Activated CD4-positive, alpha-beta memory T cell treated with anti-CD3 and anti-CD28 coated beads, Interleukin-2, amount 10 ng/mL, durations not matched to agents 7 days and 5 days (primary cell): Measurements from ENCODE around the gene TMEM202. TPM values are rescaled to one million over a fixed set of nuclear protein-coding genes. Genes with fewer than 3 reads are reported as not detected.
"Not testable (repeated sequence)": the region's sequence is repeated elsewhere in the genome, so short reads cannot be mapped to it uniquely, and the experiment has no call there.

Experiments
- CTCF ChIA-PET: fragments of 350-600 bp; sonication (Branson Sonifier 250); formaldehyde crosslinking; loops from one replicate; lab custom pipeline; 2021; ENCODE audit warnings: antibody characterized with exemption, inconsistent platforms; lab: Charles Lee
- POLR2A ChIA-PET: fragments of 350-600 bp; sonication (Branson Sonifier 250); formaldehyde crosslinking; loops from one replicate; lab custom pipeline; 2021; ENCODE audit warnings: antibody characterized with exemption; lab: Charles Lee
- DNase-seq: peaks from one replicate; pipeline ENCODE4 v3.0.0-alpha.2; 2020
- H3K27ac Mint-ChIP-seq: one replicate; pipeline ENCODE4 v1.8.0; 2021; ENCODE audit warnings: mild to moderate bottlenecking, mixed read lengths
- H3K27me3 Mint-ChIP-seq: one replicate; pipeline ENCODE4 v1.8.0; 2021; ENCODE audit warnings: mixed read lengths
- H3K36me3 Mint-ChIP-seq: one replicate; pipeline ENCODE4 v1.8.0; 2021; ENCODE audit warnings: low read depth, mixed read lengths
- H3K4me1 Mint-ChIP-seq: one replicate; pipeline ENCODE4 v1.8.0; 2021; ENCODE audit warnings: mixed read lengths
- H3K4me3 Mint-ChIP-seq: one replicate; pipeline ENCODE4 v1.8.0; 2021; ENCODE audit warnings: mild to moderate bottlenecking, mixed read lengths
- H3K9me3 Mint-ChIP-seq: one replicate; pipeline ENCODE4 v1.8.0; 2021; ENCODE audit warnings: mixed read lengths
- total RNA-seq, 2 experiments: library from RNA; stranded (reverse); gene quantifications; one replicate each; pipeline ENCODE4 v1.2.3, GENCODE V29; 2021

TMEM202 gene
- total RNA-seq, 2 experiments from 2014 or later: not detected

DNA sequence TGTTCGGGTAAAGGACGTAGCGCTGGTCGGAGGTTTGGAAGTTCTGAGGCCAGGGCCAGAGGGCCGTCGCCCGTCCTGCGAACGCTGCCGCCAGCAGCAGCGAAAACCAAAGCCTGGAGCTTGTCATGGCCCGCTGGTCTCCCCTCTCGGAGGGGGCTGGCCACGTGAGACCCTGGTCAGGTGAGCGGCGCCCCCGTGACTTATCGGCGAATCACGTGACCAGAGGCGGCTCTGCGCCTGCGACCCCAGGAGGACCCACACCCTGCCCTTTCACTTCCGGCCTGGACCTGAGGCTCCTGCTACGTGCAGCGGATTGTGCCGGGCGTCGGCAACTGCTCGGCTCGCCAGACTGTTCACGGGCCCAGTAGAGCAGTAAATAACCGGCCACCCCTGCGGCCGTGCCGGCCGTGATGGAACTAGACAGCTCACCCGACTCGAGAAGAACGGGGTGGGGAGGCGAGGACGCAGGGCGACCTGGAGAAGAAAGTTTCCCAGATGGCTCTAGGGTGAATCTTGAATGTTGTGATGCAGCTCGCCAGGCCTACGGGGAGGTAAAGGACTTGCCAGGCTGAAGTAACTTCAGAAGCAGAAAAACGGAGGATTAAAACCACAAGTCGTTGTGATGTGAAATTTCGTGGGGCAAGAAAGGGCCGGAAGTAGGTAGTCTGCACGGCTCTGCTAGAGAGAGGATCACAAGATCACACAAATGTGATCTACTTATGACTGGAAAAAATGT, 22.1 kb upstream of the TMEM202 start, which contains the start of gene HEXA:
HEXA (minus strand) TSS at position 169 of the 736 bp plus-strand sequence; CDS start at position 127, 42 bp downstream.
- peak; percentile 98 for DNase-seq
- POLR2A ChIA-PET: interaction anchor here (0.6 to 5.0 kb wide), 22 partner anchors 8 to 407 kb away, joined by 3 to 72 read pairs (median 5); partner anchors contain the start of genes ARIH1, CELF6, GRAMD2A and PKM
- Mint-ChIP-seq H3K9me3 (no peaks in the 10 kb centered on the region), H3K4me3 (peak within 1 kb of the TSS; percentile 83), H3K27ac (peak within 1 kb of the TSS; percentile 92), H3K27me3 (no peaks in the 10 kb centered on the region), H3K4me1 (peaks cover 41% of the 10 kb centered on the region), H3K36me3 (peaks cover 12% of the 10 kb centered on the region)
- CTCF ChIA-PET: interaction anchor here (0.7 to 2.1 kb wide), 4 partner anchors 9 to 149 kb away, joined by 3 to 5 read pairs (median 4); no protein-coding TSS in a partner anchor

- ChIA-PET CTCF (no interaction called here), POLR2A (interaction anchor here (0.7 to 5.0 kb wide), 5 partner anchors 8 to 150 kb away, joined by 3 to 72 read pairs (median 21); partner anchors contain the start of gene ARIH1)
- Mint-ChIP-seq H3K9me3 (no peaks in the 10 kb centered on the region), H3K4me1 (peaks cover 41% of the 10 kb centered on the region), H3K27ac (no peak overlapping the region), H3K27me3 (no peaks in the 10 kb centered on the region), H3K36me3 (peaks cover 9% of the 10 kb centered on the region), H3K4me3 (no peak overlapping the region)
- DNase-seq: no peak
Observed at GRCh38 chr15:72377331-72377730, 20.8 kb upstream of the TMEM202 start.

- not testable (repeated sequence) for H3K9me3 Mint-ChIP-seq, H3K27ac Mint-ChIP-seq, H3K4me3 Mint-ChIP-seq, H3K36me3 Mint-ChIP-seq, H3K27me3 Mint-ChIP-seq, DNase-seq
- ChIA-PET CTCF (interaction anchor here (0.9 kb wide), 1 partner anchor 10 kb away, joined by 3 read pairs; no protein-coding TSS in a partner anchor), POLR2A (interaction anchor here (1.8 kb wide), 1 partner anchor 58 kb away, joined by 3 read pairs; no protein-coding TSS in a partner anchor)
- peaks cover 28% of the 10 kb centered on the region for H3K4me1 Mint-ChIP-seq
Observed at GRCh38 chr15:72379106-72379505, 19.0 kb upstream of the TMEM202 start.

- no peaks in the 10 kb centered on the region for H3K9me3 Mint-ChIP-seq
- ChIA-PET POLR2A (interaction anchor here (1.8 kb wide), 1 partner anchor 59 kb away, joined by 3 read pairs; no protein-coding TSS in a partner anchor), CTCF (interaction anchor here (0.9 kb wide), 1 partner anchor 9 kb away, joined by 3 read pairs; no protein-coding TSS in a partner anchor)
- peaks cover 9% of the 10 kb centered on the region for H3K27me3 Mint-ChIP-seq
- no peak overlapping the region for H3K4me3 Mint-ChIP-seq
- peaks cover 9% of the 10 kb centered on the region for H3K36me3 Mint-ChIP-seq
- H3K27ac Mint-ChIP-seq: no peak overlapping the region
- DNase-seq: no peak
- peaks cover 19% of the 10 kb centered on the region for H3K4me1 Mint-ChIP-seq
Observed at GRCh38 chr15:72379856-72380430, 18.2 kb upstream of the TMEM202 start.

DNA sequence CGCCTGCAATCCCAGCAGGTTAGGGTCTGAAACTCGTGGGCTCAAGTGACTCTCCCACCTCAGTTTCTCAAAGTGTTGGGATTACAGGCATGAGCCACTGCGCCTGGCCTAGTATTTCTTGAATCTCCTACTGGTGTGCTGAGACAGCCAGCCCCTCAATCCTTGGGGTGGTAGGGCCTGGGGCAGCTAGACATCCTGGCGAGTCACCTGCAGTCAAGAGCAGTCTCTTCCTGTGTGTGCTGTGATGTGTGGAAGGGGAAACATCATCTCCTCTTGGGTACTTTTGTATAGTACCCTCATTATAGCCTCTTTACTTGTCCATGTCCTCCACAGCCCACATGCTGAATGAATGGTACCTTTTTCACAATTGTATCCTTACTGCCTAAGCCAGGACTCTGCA, 17.4 kb upstream of the TMEM202 start:
- POLR2A ChIA-PET: no interaction called here
- no peak for DNase-seq
- H3K4me3 Mint-ChIP-seq: no peak overlapping the region
- H3K9me3 Mint-ChIP-seq: no peaks in the 10 kb centered on the region
- CTCF ChIA-PET: no interaction called here
- no peak overlapping the region for H3K27ac Mint-ChIP-seq
- peaks cover 12% of the 10 kb centered on the region for H3K27me3 Mint-ChIP-seq
- H3K4me1 Mint-ChIP-seq: peaks cover 11% of the 10 kb centered on the region
- H3K36me3 Mint-ChIP-seq: peaks cover 6% of the 10 kb centered on the region

- no peak for DNase-seq
- ChIA-PET CTCF (interaction anchor here (0.8 to 1.9 kb wide), 4 partner anchors 13 to 149 kb away, joined by 3 to 5 read pairs (median 3); no protein-coding TSS in a partner anchor), POLR2A (no interaction called here)
- H3K4me3 Mint-ChIP-seq: no peak overlapping the region
- H3K9me3 Mint-ChIP-seq: no peaks in the 10 kb centered on the region
- no peaks in the 10 kb centered on the region for H3K4me1 Mint-ChIP-seq
- H3K27me3 Mint-ChIP-seq: peaks cover 12% of the 10 kb centered on the region
- no peaks in the 10 kb centered on the region for H3K36me3 Mint-ChIP-seq
- no peak overlapping the region for H3K27ac Mint-ChIP-seq
Observed at GRCh38 chr15:72382146-72382545, 16.0 kb upstream of the TMEM202 start.

DNA sequence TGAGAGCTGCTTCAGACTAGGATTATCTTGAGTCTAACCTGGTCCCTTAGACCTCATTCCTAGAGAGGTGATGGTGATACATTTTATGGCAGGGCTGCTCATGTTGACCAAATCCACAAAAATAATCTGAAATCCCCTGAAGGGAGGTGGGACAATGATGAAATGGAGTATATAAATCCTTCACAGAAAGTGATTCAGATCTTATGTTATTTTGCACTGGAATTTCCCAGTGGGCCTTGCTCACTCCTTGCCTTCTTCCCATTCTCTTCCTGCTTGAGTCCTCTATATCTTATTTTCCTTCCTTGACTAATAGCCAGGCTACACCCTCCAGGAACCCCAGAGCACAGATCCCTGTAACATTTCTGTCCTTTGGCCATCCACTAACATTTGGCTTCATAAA, 10.4 kb upstream of the TMEM202 start:
- CTCF ChIA-PET: interaction anchor here (0.5 kb wide), 1 partner anchor 216 kb away, joined by 3 read pairs; no protein-coding TSS in a partner anchor
- Mint-ChIP-seq H3K9me3 (no peaks in the 10 kb centered on the region), H3K27ac (no peak overlapping the region), H3K4me1 (no peaks in the 10 kb centered on the region), H3K27me3 (peaks cover 18% of the 10 kb centered on the region), H3K4me3 (no peak overlapping the region), H3K36me3 (no peaks in the 10 kb centered on the region)
- no peak for DNase-seq
- POLR2A ChIA-PET: no interaction called here

GRCh38 chr15:72389231-72389630, 8.9 kb upstream of the TMEM202 start:
- H3K4me3 Mint-ChIP-seq: no peak overlapping the region
- no peak overlapping the region for H3K27ac Mint-ChIP-seq
- CTCF ChIA-PET: interaction anchor here (0.8 kb wide), 1 partner anchor 10 kb away, joined by 3 read pairs; no protein-coding TSS in a partner anchor
- no peaks in the 10 kb centered on the region for H3K9me3 Mint-ChIP-seq
- H3K36me3 Mint-ChIP-seq: no peaks in the 10 kb centered on the region
- no peak for DNase-seq
- POLR2A ChIA-PET: no interaction called here
- H3K27me3 Mint-ChIP-seq: peaks cover 16% of the 10 kb centered on the region
- H3K4me1 Mint-ChIP-seq: no peaks in the 10 kb centered on the region

DNA sequence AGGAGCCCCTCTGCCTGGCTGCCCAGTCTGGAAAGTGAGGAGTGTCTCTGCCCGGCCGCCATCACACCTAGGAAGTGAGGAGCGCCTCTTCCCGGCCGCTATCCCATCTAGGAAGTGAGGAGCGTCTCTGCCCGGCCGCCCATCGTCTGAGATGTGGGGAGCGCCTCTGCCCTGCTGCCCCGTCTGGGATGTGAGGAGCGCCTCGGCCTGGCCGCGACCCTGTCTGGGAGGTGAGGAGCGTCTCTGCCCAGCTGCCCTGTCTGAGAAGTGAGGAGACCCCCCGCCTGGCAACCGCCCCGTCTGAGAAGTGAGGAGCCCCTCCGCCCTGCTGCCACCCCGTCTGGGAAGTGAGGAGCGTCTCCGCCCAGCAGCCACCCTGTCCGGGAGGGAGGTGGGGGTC, 1.8 kb upstream of the TMEM202 start:
- H3K4me3 Mint-ChIP-seq, H3K4me1 Mint-ChIP-seq, DNase-seq, H3K36me3 Mint-ChIP-seq, H3K27ac Mint-ChIP-seq, POLR2A ChIA-PET, CTCF ChIA-PET, H3K9me3 Mint-ChIP-seq: not testable (repeated sequence)
- H3K27me3 Mint-ChIP-seq: peaks cover 12% of the 10 kb centered on the region

DNA sequence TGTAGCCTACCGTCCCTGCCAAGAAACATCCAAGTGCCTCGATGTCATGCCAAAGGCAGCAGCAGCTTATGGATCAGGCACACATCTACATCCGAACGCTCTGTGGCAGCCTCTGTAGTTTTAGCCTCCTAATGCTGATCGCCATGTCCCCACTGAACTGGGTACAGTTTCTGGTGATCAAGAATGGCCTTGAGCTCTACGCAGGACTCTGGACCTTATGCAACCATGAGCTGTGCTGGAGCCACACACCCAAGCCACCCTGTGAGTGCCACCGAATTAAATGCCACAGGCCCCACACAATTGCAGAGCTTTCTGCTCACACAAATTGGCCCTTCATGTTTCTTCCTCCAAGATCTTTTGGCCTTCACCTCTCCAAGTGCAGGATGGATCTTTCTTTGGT, 543 bp downstream of the TMEM202 start:
- H3K9me3 Mint-ChIP-seq: no peaks in the 10 kb centered on the region
- CTCF ChIA-PET: no interaction called here
- no peak overlapping the region for H3K4me3 Mint-ChIP-seq
- H3K36me3 Mint-ChIP-seq: no peaks in the 10 kb centered on the region
- no peaks in the 10 kb centered on the region for H3K4me1 Mint-ChIP-seq
- H3K27ac Mint-ChIP-seq: no peak overlapping the region
- DNase-seq: no peak
- H3K27me3 Mint-ChIP-seq: peaks cover 21% of the 10 kb centered on the region
- POLR2A ChIA-PET: no interaction called here

- POLR2A ChIA-PET: no interaction called here
- no peaks in the 10 kb centered on the region for H3K36me3 Mint-ChIP-seq
Observed at GRCh38 chr15:72402726-72403125, 4.6 kb downstream of the TMEM202 start.

GRCh38 chr15:72404356-72404755, 6.3 kb downstream of the TMEM202 start:
- H3K4me1 Mint-ChIP-seq: no peaks in the 10 kb centered on the region
- no peak for DNase-seq

More at GRCh38 chr15:72402726-72403125, 4.6 kb downstream of the TMEM202 start:
- no peak overlapping the region for H3K27ac Mint-ChIP-seq
- no peaks in the 10 kb centered on the region for H3K4me1 Mint-ChIP-seq
- CTCF ChIA-PET: no interaction called here
- H3K4me3 Mint-ChIP-seq: no peak overlapping the region
- peaks cover 45% of the 10 kb centered on the region for H3K27me3 Mint-ChIP-seq
- H3K9me3 Mint-ChIP-seq: no peaks in the 10 kb centered on the region
- no peak for DNase-seq

GRCh38 chr15:72404841-72405240, 6.7 kb downstream of the TMEM202 start:
- POLR2A ChIA-PET: interaction anchor here (2.2 kb wide), 1 partner anchor 29 kb away, joined by 5 read pairs; the partner anchor contains the start of gene HEXA
- no peaks in the 10 kb centered on the region for H3K36me3 Mint-ChIP-seq
- no peak for DNase-seq
- peaks cover 53% of the 10 kb centered on the region for H3K27me3 Mint-ChIP-seq
- H3K4me3 Mint-ChIP-seq: no peak overlapping the region
- no peaks in the 10 kb centered on the region for H3K9me3 Mint-ChIP-seq
- CTCF ChIA-PET: no interaction called here
- H3K27ac Mint-ChIP-seq: no peak overlapping the region
- H3K4me1 Mint-ChIP-seq: no peaks in the 10 kb centered on the region

More at GRCh38 chr15:72404356-72404755, 6.3 kb downstream of the TMEM202 start:
- ChIA-PET POLR2A (interaction anchor here (2.2 kb wide), 1 partner anchor 29 kb away, joined by 5 read pairs; the partner anchor contains the start of gene HEXA), CTCF (no interaction called here)
- Mint-ChIP-seq H3K27ac (no peak overlapping the region), H3K27me3 (peaks cover 54% of the 10 kb centered on the region), H3K4me3 (no peak overlapping the region), H3K9me3 (no peaks in the 10 kb centered on the region), H3K36me3 (no peaks in the 10 kb centered on the region)
